GM12878 (cell line): ENCODE measurements around the gene RTCB. TPM values are rescaled to one million over a fixed set of nuclear protein-coding genes. Genes with fewer than 3 reads are reported as not detected.

Experiments used
- ATAC-seq: fragments of 200-7000 bp; cut with Tn5 transposase; 3 replicates; pipeline ENCODE4 v1.9.1; 2020; ENCODE audit warnings: mild to moderate bottlenecking, moderate library complexity
- BruUV-seq: library from RNA; stranded (reverse); fragments of 400-500 nt; replicated peaks from 2 replicates; lab custom pipeline; 2021; lab: Mats Ljungman, UMichigan
- CTCF ChIA-PET: fragments of 300-600 bp; sonication (Branson Sonifier 250); formaldehyde crosslinking; extraction: SDS; loops from one replicate; lab custom pipeline; 2021; ENCODE audit warnings: inconsistent platforms; lab: Yijun Ruan, JAX
- POLR2A ChIA-PET: fragments of 350-600 bp; formaldehyde crosslinking; extraction: SDS; loops from one replicate; lab custom pipeline; 2021; ENCODE audit warnings: inconsistent platforms; lab: Charles Lee
- RAD21 ChIA-PET: fragments of 300-600 bp; sonication (Branson Sonifier 250); formaldehyde crosslinking; loops from one replicate; lab custom pipeline; 2023; ENCODE audit warnings: antibody characterized with exemption; ENCODE audit not compliant: unreplicated experiment; lab: Charles Lee
- SMC1A ChIA-PET: fragments of 300-600 bp; sonication (Branson Sonifier 250); formaldehyde crosslinking; loops from one replicate; lab custom pipeline; 2023; ENCODE audit not compliant: unreplicated experiment, uncharacterized antibody; lab: Charles Lee
- DNase-seq: peaks from one replicate; pipeline ENCODE4 v3.0.0-alpha.2; 2011; ENCODE audit warnings: low read depth, low spot score
- FAIRE-seq: peaks from 3 replicates; lab custom pipeline; 2011; peaks lifted over from hg19 to GRCh38; lab: Jason Lieb, UNC
- H2AFZ ChIP-seq: 2 replicates; pipeline ENCODE4 v1.6.0; 2011; ENCODE audit warnings: low read depth, low read length, control low read depth; ENCODE audit not compliant: control insufficient read depth
- H3K27ac ChIP-seq: 2 replicates; pipeline ENCODE4 v1.5.1; 2011; ENCODE audit warnings: control low read depth; ENCODE audit not compliant: control insufficient read depth, insufficient read depth
- H3K27me3 ChIP-seq, 2 experiments: replicated peaks in 1 of 2; 2 replicates each; pipeline versions ENCODE4 v1.6.0 to v1.6.1; 2011; ENCODE audit warnings: low read length in 1 of 2; ENCODE audit not compliant: control insufficient read depth in 2 of 2, insufficient read depth in 2 of 2
- H3K36me3 ChIP-seq, 2 experiments: 2 replicates each; pipeline ENCODE4 v1.5.1; 2011; ENCODE audit warnings: low read length in 1 of 2; ENCODE audit not compliant: control insufficient read depth in 2 of 2, insufficient read depth in 2 of 2
- H3K4me1 ChIP-seq: 2 replicates; pipeline ENCODE4 v1.6.1; 2011; ENCODE audit warnings: mild to moderate bottlenecking, low read length, moderate library complexity, mixed read lengths; ENCODE audit not compliant: control insufficient read depth, insufficient read depth
- H3K4me2 ChIP-seq: 2 replicates; pipeline ENCODE4 v1.6.0; 2011; ENCODE audit warnings: control low read depth; ENCODE audit not compliant: control insufficient read depth, insufficient read depth
- H3K4me3 ChIP-seq: fragments of 200-600 bp; sonication (generic); 2 replicates; pipeline ENCODE4 v1.5.1; 2016
- H3K79me2 ChIP-seq: 2 replicates; pipeline ENCODE4 v1.6.0; 2011; ENCODE audit warnings: low read length; ENCODE audit not compliant: control insufficient read depth, insufficient read depth
- H3K9ac ChIP-seq: 2 replicates; pipeline ENCODE4 v1.8.0; 2011; ENCODE audit warnings: low read length, control low read depth, mixed read lengths; ENCODE audit not compliant: control insufficient read depth, insufficient read depth
- H3K9me3 ChIP-seq: replicated peaks from 3 replicates; pipeline ENCODE4 v1.5.1; 2011; ENCODE audit warnings: mild to moderate bottlenecking, low read length; ENCODE audit not compliant: control insufficient read depth, insufficient read depth
- H4K20me1 ChIP-seq: 2 replicates; pipeline ENCODE4 v1.6.0; 2011; ENCODE audit not compliant: control insufficient read depth, insufficient read depth
- ETV6 ChIP-seq, 2 experiments: fragments of 450-650 bp in 1 of 2; IDR thresholded peaks in 1 of 2; conservative IDR thresholded peaks in 1 of 2; 2 replicates each; pipeline ENCODE4 v1.6.1; 2014; ENCODE audit warnings: antibody characterized with exemption in 1 of 2, borderline replicate concordance in 1 of 2, low read depth in 1 of 2, mild to moderate bottlenecking in 1 of 2, moderate library complexity in 1 of 2
- HDGF ChIP-seq: fragments of 450-650 bp; IDR thresholded peaks from 2 replicates; pipeline ENCODE4 v1.6.1; 2016; ENCODE audit warnings: antibody characterized with exemption
- SMAD1 ChIP-seq: fragments of 450-650 bp; IDR thresholded peaks from 2 replicates; pipeline ENCODE4 v1.6.1; 2018; ENCODE audit warnings: mild to moderate bottlenecking, low read depth; ENCODE audit not compliant: partially characterized antibody
- SUZ12 ChIP-seq: fragments of 200-600 bp; sonication (generic); IDR thresholded peaks from one replicate; pipeline ENCODE4 v1.6.1; 2018; ENCODE audit warnings: antibody characterized with exemption, mild to moderate bottlenecking; ENCODE audit not compliant: unreplicated experiment
- WGBS: methylation state at CpG from one replicate; pipeline ENCODE4 v1.1.6; 2016; ENCODE audit warnings: low lambda C conversion rate; ENCODE audit not compliant: insufficient replicate concordance, insufficient coverage; ENCODE audit errors: missing lambda C conversion rate; 5-methylcytosine and 5-hydroxymethylcytosine counted together
- in situ Hi-C: fragments of 300-500 bp; cut with MboI; formaldehyde crosslinking; loops from 9 replicates; pipeline ENCODE4 v1.14.3; 2018; ENCODE audit warnings: mixed read lengths
- intact Hi-C: fragments of 100-400 bp; cut with micrococcal nuclease; formaldehyde crosslinking; loops from one replicate; pipeline ENCODE4 v1.14.2; 2022; ENCODE audit not compliant: unreplicated experiment
- polyA plus RNA-seq, 11 experiments: library from polyadenylated mRNA; depleted of rRNA in 4 of 11; unstranded in 6 of 11; stranded (reverse) in 5 of 11; fragments of >200 nt; fragmentation: Nextera tagmentation in 4 of 11; fragmentation: Illumina TruSeq in 1 of 11; extraction: Ambion mirVana in 4 of 11; extraction: Trizol in 1 of 11; gene quantifications; 1 replicate in 1 of 11; 2 replicates in 10 of 11; pipeline versions ENCODE4 v1.2.1 to v1.2.3, GENCODE V29; 2011 to 2016; ENCODE audit warnings: inconsistent platforms in 2 of 11, missing spikeins in 2 of 11, low read depth in 1 of 11
- total RNA-seq, 4 experiments: library from RNA; depleted of rRNA in 3 of 4; stranded (reverse); fragments of >200 nt in 3 of 4; fragmentation: Illumina TruSeq in 1 of 4; extraction: Trizol in 1 of 4; gene quantifications; 2 replicates each; pipeline versions ENCODE4 v1.2.1 to v1.2.3, GENCODE V29; 2013 to 2021

The RTCB gene
- total and polyA plus RNA-seq, 10 of the 15 experiments (the other 5 are each of a cell fraction or from before 2014, with no cell fraction given), result 88.4 to 203 (median 106) TPM

DNA sequence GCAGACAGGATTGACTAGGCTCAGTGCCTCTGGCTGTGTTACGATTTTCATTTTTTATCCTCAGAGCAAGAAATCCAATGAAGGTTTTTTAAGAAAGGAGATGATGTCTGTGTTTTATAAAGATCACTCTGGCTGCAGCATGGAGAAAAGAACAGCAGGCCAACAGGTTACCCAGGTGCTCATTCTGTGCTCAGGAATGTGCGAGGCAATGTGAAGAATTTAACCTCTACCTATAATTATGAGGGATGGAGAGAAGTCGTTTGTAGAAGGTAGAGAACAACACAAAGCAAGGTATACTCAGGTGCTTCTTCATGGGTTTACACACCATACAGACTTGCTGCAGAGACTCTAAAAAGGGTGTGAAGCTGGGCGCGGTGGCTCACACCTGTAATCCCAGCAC lies 10.0 kb upstream of the RTCB start:
- Histone ChIP-seq H3K36me3 (no peaks in the 10 kb centered on the region), H3K27ac (no peak overlapping the region), H3K79me2 (no peaks in the 10 kb centered on the region), H3K27me3 (no peaks in the 10 kb centered on the region; a peak in 1 of 4 replicates), H3K4me3 (no peak overlapping the region), H3K9me3 (no peaks in the 10 kb centered on the region; the same call in 2 of the 3 replicates), H3K9ac (no peak overlapping the region), H4K20me1 (no peaks in the 10 kb centered on the region), H3K4me1 (no peaks in the 10 kb centered on the region; the same call in 1 of the 2 replicates), H2AFZ (no peak overlapping the region), H3K4me2 (no peak overlapping the region)
- WGBS, result 46% methylated on average over 5 of the region's 5 CpGs
- ATAC-seq (no peak), DNase-seq (no peak), FAIRE-seq (no peak)
- RAD21 ChIA-PET, result no interaction called here
- POLR2A ChIA-PET, result no interaction called here
- no TSS peak for BruUV-seq
- SMC1A ChIA-PET, result interaction anchor here (2.9 kb wide), 1 partner anchor 10 kb away, joined by 14 read pairs; the partner anchor contains the start of gene RTCB
- CTCF ChIA-PET, result interaction anchor here (1.8 to 2.4 kb wide), 2 partner anchors 10 to 22 kb away, joined by 3 to 9 read pairs; partner anchors contain the start of gene RTCB
- in situ Hi-C loops, result no loop called here
- TF ChIP-seq SUZ12 (no peak), ETV6 (conservative IDR thresholded peaks at IDR 0.05 in 1 of 2, IDR thresholded peaks at IDR 0.05 in 1 of 2; ENCODE audit: borderline replicate concordance in 1 of 2, low read depth in 1 of 2) (no peak), SMAD1 (no peak)
- TF ChIP-seq, all 136 proteins: peak for 0
- intact Hi-C loops, result no loop called here

DNA sequence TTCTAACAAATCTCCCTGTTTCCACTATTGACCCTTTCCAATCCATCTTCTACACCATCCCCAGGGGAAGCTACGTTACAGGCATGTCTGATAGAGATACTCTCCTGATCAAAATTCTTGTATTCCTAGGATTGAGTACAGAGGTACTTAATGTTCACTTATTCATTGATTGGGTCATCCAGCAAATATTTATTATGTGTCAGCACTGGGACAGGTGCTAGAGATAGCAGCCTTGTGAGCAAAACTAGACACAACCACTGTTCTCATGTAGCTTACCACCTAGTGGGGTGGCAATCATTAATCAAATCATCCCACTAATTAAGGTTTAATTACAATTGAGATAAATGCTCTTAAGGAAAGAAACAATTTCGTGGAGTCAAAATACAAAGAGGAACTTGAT lies 9.4 kb upstream of the RTCB start:
- no peak overlapping the region for H3K27ac ChIP-seq
- no peaks in the 10 kb centered on the region; the same call in 2 of the 3 replicates for H3K9me3 ChIP-seq
- BruUV-seq, result no TSS peak
- intact Hi-C loops, result no loop called here
- H3K4me2 ChIP-seq, result no peak overlapping the region
- no peak overlapping the region for H3K4me3 ChIP-seq
- ChIA-PET RAD21 (no interaction called here), POLR2A (no interaction called here), CTCF (interaction anchor here (1.5 to 2.4 kb wide), 3 partner anchors 9 to 32 kb away, joined by 3 to 9 read pairs (median 3); partner anchors contain the start of gene RTCB), SMC1A (interaction anchor here (2.9 kb wide), 1 partner anchor 10 kb away, joined by 14 read pairs; the partner anchor contains the start of gene RTCB)
- H2AFZ ChIP-seq, result no peak overlapping the region
- H3K9ac ChIP-seq, result no peak overlapping the region
- no peaks in the 10 kb centered on the region for H3K36me3 ChIP-seq
- H3K79me2 ChIP-seq, result no peaks in the 10 kb centered on the region
- no peak for ATAC-seq
- 5% methylated on average over 2 of the region's 2 CpGs for WGBS
- FAIRE-seq, result no peak
- no peak for TF ChIP-seq HDGF
- in situ Hi-C loops, result no loop called here
- no peak for DNase-seq
- no peaks in the 10 kb centered on the region for H4K20me1 ChIP-seq
- H3K4me1 ChIP-seq, result no peaks in the 10 kb centered on the region; the same call in 1 of the 2 replicates
- H3K27me3 ChIP-seq, result no peaks in the 10 kb centered on the region; a peak in 1 of 4 replicates
